HS-5 (cell line): ENCODE data around the gene GLIS2.

Experiments used
- DNase-seq: peaks from one replicate; pipeline ENCODE4 v3.0.0-alpha.2; 2012; ENCODE audit warnings: low read depth

The GLIS2 gene

DNA sequence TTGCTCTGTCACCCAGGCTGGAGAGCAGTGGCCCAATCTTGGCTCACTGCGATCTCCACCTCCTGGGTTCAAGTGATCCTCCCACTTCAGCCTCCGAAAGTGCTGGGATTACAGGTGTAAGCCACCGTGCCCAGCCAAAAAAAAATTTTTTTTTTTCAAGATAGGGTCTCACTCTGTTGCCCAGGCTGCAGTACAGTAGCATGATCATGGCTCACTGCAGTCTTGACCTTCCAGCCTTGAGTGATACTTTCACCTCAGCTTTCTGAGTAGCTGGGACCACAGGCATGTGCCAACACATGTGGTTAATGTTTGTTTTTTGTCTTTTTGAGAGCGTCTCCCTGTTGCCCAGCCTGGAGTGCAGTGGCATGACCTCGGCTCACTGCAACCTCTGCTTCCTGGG is 37.0 kb downstream of the GLIS2 start:
- DNase-seq: no peak

DNA sequence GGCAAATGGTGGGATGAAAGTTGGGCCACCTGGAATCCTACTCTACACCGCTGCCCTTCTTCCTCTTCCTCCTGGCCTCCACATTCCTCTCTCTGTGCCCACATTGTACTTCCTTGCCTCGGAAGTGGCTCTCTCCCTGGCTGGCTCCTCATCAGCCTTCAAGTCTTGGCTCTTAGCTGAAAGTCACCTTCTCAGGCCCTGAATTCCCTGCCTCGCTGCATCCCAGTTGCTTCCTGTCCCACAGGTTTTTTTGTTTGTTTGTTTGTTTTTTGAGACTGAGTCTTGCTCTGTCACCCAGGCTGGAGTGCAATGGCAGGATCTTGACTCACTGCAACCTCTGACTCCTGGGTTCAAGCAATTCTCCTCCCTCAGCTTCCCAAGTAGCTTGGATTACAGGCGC is 37.8 kb downstream of the GLIS2 start:
- no peak for DNase-seq

DNA sequence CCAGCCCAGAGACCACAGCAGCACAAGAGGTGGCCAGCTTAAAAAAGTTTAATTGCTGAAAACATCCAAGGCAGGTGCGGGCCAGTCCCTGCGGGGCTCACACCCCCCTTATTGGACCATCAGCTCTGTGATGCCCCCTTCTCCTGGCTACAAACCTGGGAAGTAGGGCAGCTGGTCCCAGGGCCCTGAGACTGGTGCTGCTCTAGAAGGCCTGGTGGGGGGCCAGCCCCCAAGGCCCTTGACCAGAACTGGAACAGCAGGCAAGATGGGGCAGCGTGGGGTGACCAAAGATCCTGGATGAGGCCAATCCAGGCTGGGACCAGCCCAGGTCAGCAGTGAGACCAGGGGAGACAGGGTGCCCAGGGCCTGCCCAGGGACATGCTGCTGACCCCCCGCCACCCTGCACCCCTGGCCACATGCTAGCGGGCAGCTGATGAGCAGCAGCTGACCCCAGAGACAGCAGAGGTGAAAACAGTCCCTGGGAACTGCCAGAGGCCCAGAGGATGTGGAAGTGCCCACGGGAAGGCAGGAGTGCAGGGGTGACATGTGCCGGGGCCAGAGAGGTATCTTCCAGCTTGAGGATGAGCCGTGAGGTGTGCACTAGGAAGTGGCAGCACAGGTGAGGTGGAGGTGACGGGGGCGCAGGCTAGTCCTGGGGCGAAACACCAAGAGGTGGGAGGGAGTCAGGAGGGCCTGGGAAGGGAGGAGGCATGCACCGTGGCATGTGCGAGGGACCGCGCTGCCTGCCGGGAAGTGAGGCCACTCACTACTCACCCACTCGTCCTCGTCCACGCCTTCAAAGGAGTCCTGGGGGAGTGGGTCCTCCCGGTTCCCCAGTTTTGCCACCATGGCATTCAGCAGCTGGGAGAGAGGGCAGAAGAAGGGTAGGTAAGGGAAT is 38.9 kb downstream of the GLIS2 start:
- no peak for DNase-seq

DNA sequence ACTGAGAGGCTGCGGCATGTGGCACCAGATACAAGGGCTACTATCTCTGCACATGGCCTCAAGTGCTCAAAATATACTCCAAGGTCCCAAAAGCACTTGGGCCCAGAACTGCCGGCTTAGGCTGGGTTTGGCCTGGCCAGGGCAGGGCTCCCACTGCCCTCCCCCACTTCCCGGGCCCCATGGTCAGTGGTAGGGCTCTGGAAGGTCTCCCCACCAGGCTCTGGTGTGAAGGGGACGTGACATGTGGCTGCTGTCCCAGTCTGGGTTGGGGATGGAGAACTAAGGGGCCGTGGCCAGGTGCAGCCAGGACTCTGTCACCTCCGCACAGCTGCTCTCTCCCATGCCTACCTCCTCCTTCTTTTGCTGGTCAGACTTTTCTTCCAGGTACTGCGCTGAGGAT is 41.0 kb downstream of the GLIS2 start:
- DNase-seq: no peak

DNA sequence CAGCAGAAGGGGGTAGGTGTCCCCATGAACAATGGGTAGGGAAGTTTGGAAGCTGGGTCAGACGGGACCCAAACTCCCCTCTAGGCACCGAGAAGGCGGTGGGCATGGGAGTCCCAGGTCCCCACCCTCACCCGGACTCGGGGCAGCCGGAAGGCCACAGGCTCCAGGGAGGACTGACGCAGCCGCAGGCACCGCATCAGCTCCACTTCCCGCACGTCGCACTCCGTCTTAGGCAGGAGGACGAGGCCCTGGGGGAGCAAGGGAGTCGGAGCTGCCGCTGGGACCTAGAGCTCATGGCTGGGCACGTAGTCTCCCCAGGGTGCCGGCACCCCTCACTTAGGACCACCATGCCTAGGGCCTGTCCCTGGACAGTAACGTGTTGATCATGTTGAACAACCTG is 42.4 kb downstream of the GLIS2 start:
- DNase-seq: no peak

DNA sequence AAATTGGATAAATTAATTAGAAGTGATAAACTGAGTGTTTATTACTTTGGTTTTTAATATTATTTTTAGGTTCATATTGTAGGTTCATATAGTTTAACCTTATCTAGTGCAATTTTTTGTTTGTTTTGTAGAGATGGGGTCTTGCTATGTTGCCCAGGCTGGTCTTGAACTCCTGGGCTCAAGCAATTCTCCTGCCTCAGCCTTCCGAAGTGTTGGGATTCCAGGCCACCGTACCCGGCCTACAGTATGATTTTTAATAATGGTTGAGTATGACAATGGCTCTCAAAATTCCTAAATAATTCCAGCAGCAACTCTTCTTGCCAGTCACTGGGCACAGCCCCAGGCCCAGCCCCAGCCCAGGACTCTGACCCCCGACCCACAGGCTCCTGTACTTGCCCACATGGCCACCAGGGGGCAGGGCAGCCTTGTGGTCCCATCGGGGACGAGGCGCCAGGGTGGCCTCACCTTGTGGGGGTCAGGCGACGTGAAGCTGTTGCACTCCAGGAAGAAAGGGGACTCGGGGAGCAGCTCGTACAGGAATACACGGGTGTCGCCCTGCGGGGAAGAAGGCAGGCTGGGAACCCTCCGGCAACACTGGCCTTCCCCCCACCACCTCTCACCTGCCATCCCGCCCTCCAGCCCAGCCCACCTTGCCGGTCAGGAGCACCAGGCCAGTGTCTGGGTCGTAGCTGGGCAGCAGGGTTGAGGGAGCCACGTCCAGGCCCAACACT is 43.1 kb downstream of the GLIS2 start:
- DNase-seq: no peak

DNA sequence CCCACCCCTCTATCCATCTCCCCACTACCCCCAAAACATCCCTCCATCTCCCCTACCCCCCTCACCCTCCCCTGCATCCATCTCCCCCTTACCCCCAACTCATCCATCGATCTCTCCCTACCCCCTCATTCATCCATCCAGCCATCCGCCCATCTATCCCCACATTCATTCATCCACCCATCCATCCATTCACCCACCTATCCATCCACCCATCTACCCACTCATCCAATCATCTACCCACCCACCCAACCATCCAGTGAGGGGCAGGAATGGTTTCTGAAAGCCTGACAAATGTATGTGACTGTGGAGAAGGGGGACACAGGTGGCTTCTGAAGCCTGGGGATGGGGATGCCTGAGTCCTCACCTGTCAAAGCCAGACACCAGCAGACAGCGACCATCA is 44.0 kb downstream of the GLIS2 start:
- DNase-seq: no peak

DNA sequence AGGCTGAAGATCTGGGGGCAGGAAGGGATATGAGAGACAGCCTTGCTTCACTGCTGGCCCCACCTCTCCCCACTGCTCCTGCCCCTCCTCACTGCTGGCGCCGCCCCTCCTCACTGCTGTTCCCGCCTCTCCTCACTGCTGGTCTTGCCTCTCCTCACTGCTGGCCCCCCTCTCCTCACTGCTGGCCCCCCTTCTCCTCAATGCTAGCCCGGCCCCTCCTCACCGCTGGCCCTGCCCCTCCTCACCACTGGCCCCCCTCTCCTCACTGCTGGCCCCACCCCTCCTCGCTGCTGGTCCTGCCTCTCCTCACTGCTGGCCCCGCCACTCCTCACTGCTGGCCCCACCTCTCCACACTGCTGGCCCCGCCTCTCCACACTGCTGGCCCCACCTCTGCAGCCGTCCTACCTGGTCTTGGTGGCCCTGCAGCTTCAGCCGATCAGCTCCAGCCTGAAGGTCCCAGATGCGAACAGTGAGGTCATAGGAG is 44.7 kb downstream of the GLIS2 start:
- no peak for DNase-seq

DNA sequence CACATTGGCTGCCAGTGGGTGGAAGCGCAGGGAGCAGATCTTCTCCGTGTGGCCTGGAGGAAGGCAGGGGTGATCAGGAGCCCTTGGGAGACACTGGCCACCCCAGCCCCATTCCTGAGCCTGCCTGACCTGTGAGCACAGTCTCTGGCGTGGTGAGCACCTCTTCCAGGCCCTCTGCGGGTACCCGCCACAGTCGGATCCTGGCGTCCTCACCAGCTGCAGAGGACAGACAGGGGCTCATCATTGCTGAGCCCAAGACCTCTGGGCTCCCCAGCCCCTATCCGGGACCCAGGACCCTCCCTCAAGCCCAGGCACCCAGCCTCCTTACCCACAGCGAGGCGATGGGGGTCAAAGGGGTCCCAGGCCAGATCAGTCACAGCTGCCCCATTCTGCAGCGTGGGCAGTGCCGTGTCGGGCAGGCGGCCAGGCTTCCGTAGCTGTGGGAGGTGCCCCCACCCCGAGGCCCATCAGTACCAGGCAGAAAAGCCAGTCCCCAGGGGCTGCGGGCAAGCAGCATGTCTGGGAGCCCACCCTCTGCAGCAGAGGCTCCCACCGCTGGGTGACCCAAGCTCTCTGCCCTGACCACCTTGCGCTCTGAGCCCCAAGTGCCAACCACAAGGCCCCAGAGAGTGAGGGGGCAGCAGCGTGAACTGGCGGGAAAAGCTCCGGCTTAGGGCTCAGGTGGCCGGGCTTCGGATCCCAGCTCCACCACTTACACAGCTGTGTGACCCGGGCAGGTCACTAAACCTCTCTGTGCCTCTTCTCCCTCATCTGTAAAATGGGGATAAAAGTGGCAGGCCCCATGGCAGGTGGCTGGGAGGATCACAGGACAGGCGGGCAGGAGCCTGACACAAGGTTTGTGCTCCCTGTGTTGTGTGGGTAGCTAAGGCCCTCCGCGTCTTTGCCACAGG is 45.4 kb downstream of the GLIS2 start:
- DNase-seq: no peak

DNA sequence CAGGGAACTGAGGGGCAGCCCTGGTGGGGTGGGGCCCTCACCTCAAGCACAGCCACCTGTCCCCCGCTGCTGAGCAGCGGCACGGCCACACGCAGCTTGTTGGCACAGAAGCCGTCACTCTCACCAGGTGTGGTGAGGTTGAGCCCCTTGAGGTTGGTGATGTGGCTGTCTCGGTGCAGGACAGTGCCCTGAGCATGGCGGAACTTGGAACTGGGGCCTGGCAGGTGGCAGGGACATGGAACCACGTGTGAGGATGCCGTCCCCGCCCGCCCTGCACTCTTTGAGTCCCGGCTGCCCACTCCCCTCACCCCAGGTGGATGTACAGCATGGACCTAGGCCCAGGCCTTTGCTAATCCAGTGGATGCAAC is 46.1 kb downstream of the GLIS2 start:
- no peak for DNase-seq

DNA sequence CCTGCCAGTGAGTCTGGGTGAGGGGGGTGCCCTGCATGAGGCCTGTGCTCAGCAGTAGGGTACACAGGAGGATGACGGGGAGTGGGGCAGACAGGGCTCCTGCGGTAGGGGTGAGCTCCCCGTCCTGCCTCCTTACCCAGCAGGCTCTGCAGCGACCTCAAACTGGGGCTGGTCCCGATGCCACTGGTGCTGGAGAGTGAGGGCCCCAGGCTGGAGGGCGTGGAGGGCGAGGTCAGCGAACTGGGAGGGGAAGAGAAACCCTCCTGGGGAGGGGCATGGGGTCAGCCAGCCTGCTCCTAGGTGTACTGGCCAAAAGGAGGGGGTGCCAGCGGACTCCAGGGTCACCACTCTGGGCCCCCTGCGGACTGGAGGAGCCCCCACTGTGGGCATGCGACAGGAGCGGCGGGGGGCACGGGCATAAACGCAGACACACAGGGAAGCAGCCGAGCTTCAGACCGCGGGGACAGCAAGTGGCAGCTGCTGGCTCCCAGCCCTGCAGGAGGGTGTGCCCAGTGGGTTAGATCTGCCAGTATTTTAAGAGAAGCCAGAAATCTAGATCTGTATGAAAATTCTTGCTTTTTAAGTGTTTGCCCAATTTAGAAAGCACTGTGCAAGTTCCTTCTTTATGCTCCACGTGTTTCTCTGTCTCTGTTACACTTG is 46.7 kb downstream of the GLIS2 start:
- DNase-seq: no peak

DNA sequence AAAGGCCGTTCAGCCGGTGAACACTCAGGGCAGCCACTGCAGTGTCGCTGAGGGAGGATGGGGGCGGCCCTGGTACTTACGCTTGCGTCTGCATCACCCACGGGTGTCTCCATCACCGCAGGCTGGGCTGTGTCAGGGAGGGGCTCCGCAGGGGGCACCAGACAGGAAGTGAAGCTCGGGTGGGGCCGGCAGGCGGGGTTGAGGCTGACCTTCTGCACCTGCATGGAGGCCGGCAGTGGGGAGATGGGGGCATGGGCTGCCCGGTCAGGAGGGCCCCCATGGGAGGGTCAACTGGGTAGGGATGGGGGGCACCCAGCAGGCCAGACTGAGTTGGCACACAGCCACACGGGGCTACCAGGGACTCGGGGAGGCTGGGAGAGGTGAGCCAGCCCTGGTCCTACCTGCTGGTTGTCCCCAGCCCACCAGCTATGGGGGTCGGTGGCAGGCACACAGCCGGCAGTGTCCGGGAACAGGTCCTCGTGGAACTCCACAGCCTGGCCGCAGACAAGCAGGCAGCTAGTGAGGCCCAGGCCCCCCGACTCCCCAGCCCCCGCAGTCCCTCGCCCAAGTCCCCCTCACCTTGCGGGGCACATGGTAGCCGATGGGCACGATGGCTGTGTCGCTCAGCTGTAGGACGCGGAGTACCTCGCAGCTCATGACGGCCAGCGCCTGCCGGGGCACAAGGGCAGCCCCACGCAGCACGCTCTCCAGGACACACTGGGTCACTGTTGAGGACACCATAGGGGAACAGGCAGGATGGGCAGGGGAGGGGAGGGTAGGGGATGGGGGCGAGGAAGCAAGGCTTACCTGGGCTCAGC is 48.5 kb downstream of the GLIS2 start:
- no peak for DNase-seq

DNA sequence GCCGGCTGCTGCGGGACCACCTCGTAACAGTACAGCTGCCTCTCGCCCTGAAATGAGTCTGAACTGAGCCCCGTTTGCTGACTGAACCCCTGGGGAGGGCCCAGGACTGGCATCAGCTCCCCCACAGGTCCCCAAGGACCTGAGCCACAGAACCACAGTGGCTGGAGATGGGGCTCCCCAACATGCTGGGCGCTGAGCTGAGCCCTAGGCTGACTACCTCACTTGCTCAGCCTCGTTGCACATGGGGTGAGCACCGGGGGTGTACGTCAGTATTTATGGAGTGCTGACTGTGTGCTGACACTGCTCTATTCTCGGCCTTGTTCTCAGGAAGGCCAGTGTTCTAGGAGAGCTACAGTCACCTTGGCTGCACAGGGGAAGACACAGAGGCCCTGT is 49.1 kb downstream of the GLIS2 start:
- DNase-seq: no peak

DNA sequence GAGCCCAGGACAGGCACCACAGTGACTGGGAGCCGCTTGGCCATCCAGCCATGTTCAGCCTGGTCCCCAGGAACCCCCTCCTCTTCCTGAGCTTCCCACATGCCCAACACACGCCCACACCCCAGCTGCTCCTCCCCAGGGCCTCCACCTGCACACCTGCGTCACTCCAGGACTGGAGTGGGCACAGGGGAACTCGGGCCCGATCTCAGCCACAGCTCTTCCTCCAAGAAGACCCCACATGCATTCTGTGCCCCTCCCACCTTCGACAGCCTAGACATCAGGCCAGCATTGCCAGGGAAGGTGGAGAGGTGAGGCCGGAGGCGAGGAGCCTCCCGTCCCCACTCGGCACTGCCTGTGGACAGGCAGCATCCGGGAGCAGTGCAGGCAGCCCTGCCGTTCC is 49.7 kb downstream of the GLIS2 start:
- no peak for DNase-seq

DNA sequence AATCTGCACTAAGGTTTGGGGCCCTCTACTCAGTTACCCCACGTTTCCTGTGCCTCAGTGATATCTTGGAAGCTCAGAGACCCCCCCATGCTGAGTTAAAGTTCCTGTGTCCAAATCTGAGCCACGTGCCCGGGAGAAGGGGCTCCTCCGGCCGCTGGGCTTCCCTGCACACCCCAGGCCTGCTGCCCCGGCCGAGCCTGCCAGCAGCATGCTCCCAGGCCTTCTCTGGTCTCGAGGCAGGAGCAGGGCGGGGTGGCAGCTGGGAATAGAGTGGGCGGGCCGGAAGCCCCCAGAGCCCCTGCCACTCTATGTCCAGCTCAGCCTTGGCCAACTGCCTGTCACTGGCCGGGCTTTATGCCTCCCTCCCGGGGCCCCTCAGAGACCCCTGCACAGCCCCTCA is 50.1 kb downstream of the GLIS2 start:
- no peak for DNase-seq

DNA sequence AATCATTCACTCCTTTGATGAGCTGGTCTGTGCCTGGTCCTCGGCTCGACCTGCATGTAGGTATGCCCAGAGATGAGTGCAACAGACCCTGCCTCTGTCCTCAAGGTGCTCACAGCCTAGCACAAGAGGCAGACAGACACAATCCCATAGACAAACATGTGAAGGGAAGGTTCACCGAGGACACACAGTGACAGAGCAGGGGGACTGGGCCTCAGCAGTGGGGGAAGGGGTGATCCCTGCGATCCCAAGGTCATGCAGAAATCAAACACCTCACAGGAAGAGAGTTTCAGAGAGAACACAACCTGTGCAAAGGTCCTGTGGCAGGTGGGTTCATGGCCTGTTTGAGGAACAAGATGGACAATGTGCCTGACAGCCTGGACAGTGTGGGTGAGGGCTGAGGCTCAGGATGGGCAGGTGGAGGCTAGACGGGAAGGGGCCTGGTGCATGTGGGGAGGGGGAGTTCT is 51.6 kb downstream of the GLIS2 start:
- DNase-seq: no peak

DNA sequence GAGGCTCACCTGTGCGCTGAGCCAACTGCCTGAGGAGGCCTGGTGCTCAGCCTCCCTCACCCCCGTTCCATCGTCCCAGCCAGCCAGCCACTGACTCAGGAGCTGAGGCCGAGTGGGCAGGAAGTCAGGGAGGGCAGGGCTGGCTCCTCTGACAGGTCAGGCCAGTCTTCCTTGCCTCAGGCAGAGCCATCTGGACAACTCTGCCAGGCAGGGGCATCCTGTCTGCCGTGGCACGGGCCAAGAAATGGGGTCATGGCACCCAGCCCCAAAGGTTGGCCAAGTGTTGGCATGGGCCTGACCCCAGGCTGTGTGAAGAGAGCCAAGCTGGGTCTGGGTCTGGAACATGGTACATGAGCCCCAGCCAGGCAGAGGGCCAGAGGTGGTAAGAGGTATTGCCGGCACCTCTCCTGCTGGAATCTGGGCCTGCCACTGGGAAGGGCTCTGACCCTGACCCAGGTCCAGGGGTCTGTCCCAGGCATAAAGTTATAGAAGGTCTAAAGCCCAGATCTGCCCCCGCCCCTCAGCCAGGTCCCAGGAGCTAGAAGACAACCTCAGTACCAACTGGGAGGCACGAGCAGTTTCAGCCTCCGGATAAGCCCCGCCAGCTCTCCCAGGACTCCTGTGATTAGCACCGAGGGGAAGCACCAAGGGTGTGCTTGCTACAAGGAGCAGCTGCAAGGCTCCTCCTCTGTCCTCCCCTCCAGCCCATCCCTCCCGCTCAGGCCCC is 53.3 kb downstream of the GLIS2 start:
- DNase-seq: no peak

DNA sequence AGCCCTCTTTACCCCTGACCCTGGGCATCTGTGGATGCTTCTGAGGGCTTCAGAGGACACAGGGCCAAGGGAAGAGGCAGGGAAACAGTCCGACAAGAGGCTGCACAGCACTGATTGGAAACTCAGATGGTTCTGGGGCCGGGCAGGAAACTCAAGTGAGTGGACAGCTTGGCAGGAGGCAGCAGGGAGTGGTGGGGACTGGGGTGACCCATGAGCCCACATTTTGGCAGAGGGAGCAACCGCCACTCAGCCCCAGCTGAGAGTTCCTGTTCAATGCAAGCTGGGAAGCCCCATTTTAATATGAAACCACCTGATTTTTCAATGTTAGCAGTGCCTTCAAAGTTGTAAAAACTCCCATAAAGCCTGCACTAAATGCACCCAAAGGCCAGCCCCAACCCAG is 54.3 kb downstream of the GLIS2 start:
- no peak for DNase-seq

DNA sequence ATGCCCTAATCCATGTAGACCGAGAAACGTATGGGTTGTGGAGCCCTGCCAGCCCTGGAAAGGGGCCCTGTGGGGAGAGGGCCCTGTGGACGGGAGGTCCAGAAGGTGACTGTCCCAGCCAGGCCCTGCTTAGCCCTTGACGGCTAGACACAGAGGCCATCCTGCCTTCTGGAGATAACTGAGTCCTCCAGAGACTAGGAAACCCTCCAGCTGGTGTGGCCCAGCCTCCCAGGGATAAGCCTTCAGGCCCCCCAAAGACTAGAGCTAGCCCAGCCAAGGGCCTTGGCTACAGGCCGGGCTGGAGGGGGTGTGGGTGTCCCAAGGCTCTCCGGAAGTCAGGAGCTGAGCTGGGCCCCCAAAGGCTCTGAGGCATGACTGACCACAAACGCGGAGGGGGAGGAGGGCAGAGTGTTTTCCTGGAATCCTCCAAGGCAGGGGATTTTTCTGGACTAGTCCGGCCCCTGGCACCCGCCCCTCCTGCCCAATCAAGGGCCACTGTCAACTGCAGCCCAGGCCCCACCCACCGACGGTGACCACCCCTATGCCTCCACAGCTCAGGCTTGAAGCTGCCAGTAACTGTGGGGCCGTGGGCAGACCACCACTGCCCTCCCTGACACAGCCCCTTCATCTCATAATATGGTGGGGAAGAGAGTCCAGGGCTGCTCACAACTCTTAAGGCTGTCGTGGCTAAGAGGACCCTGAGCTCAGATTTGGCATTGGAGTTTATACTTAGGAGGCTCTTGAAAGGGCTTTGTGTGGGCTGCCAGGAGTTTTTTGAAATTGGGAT is 54.9 kb downstream of the GLIS2 start:
- DNase-seq: no peak
